NOMO-1 treated with dmso at 0.1 percent for 144 hours (cell line): ENCODE results near the gene PHOX2B.
"Not testable (repeated sequence)": the region's sequence is repeated elsewhere in the genome, so short reads cannot be mapped to it uniquely, and the experiment has no call there.

Experiments
- DNase-seq: peaks from one replicate; lab custom pipeline; 2025; ENCODE audit not compliant: unreplicated experiment; lab: John Stamatoyannopoulos, UW

The PHOX2B gene

DNA sequence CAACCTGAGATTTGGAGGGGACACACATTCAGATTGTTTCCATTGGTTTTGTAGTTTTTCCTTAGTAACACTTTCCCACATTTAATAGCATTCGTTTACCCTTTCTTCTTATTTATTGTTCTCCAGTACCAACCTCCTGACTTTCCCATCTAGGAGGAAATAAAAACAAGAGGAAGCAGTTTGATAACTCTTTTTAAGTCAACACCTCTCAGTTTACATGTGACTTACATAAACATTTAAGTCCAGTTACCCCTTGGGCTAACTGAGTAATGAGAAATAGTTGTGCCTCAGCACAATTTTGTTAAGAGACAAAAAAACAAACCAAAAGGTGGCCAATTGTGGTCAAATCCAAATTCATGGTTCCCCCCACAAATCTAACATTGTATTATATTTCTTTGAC lies 34.8 kb downstream of the PHOX2B start:
- no peak for DNase-seq

DNA sequence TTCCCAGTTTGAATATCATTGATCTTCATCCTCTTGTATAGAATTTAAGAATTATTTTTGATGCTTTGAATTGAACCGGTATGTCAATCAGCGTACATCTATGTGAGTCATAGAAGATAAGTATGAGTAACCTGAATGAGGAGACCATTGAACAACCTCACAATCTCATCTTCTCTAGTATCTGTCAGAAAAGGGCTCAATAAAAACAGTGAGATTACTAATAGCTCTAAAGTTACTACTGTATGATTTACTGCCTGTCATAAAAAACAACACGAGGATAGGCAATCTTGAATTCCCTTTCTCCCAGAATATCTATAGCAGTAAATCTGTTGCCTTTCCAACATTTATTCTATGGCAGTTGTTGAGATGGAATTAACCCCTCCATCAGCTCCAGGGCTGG lies 36.1 kb downstream of the PHOX2B start:
- no peak for DNase-seq

DNA sequence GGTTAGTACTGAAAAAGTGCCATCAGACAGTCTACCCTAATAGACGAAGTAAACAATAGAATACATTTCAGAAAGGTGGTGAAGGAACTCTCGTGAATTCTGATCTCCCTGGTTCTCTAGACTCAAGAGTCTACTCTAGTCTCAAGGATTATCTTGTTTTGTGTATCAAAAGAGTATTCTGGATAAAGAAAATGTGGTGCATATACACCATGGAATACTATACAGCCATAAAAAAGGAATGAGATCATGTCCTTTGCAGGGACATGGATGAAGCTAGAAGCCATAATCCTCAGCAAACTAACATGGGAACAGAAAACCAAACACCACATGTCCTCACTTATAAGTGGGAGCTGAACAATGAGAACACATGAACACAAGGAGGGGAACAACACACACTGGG lies 36.9 kb downstream of the PHOX2B start:
- DNase-seq = not testable (repeated sequence)

DNA sequence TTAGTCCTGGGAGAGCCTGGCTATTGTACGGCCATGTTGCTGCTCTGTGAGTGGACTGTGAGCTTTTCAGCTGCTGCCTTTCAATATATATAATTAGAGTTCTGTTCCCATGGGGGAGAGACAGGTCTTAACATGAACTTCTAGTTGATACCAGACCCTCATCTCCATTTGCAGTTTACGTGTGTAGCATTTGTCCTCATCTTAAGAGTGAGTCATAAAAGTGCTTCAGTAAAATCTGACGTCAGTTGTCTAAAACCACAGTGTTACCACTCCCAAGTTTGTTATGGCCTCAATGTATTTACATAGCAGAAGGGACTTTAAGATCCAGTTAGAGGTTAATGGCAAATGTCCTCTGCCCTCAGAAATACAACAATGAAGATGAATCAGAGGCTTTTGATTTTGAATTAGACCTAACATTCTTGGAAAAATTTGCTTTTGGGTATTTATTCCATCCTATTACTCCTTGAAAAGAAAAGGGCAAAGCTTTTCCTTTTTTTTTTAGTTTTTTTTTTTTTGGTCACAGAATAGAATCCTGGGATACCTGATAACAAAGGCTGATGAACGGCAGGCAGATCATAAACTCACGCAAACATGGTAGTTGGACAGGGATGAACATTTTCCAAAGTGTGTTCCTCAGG lies 38.6 kb downstream of the PHOX2B start:
- no peak for DNase-seq

- DNase-seq = no peak
Observed at GRCh38 chr4:41703785-41704184, 44.7 kb downstream of the PHOX2B start.

DNA sequence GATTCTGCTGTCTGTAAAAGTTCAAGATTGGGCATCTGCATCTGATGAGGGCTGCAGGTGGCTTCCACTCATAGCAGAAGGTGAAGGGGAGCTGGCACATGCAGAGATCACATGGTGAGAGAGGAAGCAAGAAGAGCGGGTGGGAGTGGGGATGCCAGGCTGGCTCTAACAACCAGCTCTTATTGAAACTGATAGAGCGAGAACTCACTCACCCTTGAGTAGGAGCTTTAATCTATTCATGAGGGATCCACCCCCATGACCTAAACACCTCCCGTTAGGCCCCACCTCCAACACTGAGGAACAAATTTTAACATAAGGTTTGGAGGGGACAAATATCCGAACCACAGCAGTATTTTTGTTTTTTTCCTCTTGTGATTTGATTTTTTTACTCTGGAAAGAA lies 45.8 kb downstream of the PHOX2B start:
- no peak for DNase-seq

GRCh38 chr4:41701983-41702382 lies 46.5 kb downstream of the PHOX2B start:
- no peak for DNase-seq

DNA sequence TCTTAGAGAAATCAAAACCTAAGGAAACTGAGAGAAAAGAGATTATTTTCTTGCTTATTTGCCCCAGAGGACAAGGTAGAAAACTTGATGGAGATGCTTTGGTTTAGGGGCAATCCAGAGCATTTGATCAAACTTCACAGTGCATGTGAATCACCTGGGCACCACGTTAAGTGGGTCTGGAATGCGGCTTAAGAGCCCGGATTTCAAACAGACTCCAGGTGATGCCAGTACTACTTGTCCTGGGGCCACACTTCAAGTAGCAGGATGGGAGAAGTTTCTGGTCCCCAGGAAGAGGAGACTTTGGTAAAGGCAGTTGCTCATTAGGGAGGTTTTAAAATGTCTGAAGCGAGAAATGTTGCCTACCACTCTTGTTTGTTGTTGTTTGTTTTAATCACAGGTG lies 51.8 kb downstream of the PHOX2B start:
- DNase-seq = no peak

DNA sequence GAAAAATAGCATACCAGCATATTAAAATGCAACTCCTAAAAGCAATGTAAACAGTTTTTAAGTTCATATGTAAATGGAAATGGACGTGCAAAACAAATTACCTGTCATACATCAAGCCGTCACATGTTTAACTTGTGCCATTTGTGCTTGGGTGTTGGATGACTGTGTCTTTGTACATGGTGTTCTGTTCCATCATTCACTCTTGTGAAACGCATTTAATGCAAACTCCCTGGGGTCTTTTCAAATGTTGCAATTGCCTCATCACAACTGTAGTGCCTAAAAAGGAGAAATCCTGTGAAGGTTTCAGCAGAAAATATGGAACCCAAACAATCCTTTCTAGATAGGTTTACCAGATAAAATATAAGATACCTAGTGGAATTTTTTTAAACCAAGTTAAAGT lies 52.4 kb downstream of the PHOX2B start:
- no peak for DNase-seq
